ENCODE data around the gene PRH2. TPM values are rescaled to one million over a fixed set of nuclear protein-coding genes. Genes with fewer than 3 reads are reported as not detected.

Gene PRH2
- 1 to 10 TPM in 1 of 4 donors, under 1 TPM in 1, not detected in 2; 0.68 to 7.0 TPM for total RNA-seq

DNA sequence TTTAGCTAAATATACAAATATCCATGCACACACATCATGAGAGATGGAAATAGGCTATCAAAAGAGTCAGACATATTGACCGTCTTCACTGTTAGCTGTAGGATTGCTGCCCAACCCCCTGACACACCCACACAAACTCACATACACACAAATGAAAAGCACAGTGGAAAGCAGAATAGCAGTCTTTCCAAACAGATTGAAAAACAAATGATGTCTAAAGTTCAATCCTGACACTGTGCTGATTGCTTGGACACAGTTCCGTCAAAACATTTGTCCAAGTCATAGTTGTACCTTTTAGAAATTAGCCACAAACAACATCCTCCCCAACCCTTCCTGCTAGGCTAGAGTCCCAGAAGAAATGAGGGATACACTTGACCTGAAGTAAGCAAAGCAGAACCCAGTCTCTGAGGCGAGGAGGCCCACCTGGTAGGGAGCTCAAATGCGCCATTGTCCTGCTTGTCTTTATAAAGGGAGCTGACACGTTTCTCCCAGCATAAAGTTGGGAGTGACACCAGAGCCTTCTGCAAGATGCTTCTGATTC, at the start of gene PRH2:
TSS of gene PRH2 (plus strand) at position 491 of the 541 bp plus-strand sequence. CDS start at position 529, 38 bp downstream.
- no peak for DNase-seq
- no peak within 1 kb of the TSS for H3K27ac ChIP-seq
- WGBS, 2 donors: 84 to 94% methylated on average over 3 to 5 of the region's 5 CpGs
- no peaks in the 10 kb centered on the region for H3K36me3 ChIP-seq
- no peaks in the 10 kb centered on the region for H3K4me1 ChIP-seq
- no peaks in the 10 kb centered on the region for H3K9me3 ChIP-seq
- TF ChIP-seq, protein P1, sequence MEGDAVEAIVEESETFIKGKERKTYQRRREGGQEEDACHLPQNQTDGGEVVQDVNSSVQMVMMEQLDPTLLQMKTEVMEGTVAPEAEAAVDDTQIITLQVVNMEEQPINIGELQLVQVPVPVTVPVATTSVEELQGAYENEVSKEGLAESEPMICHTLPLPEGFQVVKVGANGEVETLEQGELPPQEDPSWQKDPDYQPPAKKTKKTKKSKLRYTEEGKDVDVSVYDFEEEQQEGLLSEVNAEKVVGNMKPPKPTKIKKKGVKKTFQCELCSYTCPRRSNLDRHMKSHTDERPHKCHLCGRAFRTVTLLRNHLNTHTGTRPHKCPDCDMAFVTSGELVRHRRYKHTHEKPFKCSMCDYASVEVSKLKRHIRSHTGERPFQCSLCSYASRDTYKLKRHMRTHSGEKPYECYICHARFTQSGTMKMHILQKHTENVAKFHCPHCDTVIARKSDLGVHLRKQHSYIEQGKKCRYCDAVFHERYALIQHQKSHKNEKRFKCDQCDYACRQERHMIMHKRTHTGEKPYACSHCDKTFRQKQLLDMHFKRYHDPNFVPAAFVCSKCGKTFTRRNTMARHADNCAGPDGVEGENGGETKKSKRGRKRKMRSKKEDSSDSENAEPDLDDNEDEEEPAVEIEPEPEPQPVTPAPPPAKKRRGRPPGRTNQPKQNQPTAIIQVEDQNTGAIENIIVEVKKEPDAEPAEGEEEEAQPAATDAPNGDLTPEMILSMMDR (IDR thresholded peaks at IDR 0.05): no peak
- no peak for TF ChIP-seq POLR2A (IDR thresholded peaks at IDR 0.05)
- H3K4me3 ChIP-seq: no peak within 1 kb of the TSS
- intact Hi-C loops (cut with DNase I): no loop called here
- no peaks in the 10 kb centered on the region for H3K27me3 ChIP-seq

DNA sequence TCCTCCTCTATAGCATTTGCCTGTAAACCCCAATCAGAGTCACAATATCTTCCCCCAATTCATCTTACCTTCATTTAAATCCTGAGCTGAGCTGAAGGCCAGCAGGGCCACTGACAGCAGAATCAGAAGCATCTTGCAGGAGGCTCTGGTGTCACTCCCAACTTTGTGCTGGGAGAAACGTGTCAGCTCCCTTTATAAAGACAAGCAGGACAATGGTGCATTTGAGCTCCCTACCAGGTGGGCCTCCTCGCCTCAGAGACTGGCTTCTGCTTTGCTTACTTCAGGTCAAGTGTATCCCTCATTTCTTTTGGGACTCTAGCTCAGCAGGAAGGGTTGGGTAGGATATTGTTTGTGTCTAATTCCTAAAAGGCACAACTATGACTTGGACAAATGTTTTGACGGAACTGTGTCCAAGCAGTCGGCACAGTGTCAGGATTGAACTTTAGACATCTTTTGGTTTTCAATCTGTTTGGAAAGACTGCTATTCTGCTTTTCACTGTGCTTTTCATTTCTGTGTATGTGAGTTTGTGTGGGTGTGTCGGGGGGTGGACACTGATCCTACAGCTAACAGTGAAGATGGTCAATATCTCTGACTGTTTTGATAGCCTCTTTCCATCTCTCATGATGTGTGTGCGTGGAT, 44.8 kb upstream of the PRH2 start, which contains the start of gene PRH1:
TSS of gene PRH1 (minus strand) at position 170 of the 640 bp plus-strand sequence. CDS start at position 132, 38 bp downstream.
- Histone ChIP-seq H3K4me3 (no peak within 1 kb of the TSS), H3K27ac (no peak within 1 kb of the TSS), H3K27me3 (no peaks in the 10 kb centered on the region), H3K4me1 (no peaks in the 10 kb centered on the region), H3K36me3 (peaks cover 0 to 4% (median 0%) of the 10 kb centered on the region in 3 donors), H3K9me3 (no peaks in the 10 kb centered on the region)
- intact Hi-C loops (cut with DNase I): no loop called here
- WGBS, 2 donors: 92 to 93% methylated on average over 5 to 6 of the region's 6 CpGs
- no peak for TF ChIP-seq POLR2A (IDR thresholded peaks at IDR 0.05)
- TF ChIP-seq, protein P1 (IDR thresholded peaks at IDR 0.05): no peak
- DNase-seq: no peak

DNA sequence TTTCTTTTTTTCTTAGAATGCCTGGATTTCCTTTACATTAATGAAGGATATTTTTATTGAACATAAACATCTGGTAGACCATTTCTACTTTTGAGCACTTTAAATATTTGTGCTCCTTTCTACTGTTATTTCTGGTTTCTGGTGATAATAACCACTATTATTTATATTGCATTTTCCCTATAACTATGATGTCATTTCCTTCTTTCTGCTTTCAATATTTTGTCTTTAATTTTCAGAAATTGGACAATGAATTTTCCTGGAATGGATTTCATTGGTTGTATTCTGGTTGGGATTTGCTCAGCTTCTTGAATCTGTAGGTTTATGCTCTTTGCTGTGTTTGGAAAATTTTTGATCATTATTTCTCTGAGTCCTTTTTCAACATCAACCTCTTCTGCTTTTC, 39.8 kb upstream of the PRH2 start:
- H3K9me3 ChIP-seq: no peaks in the 10 kb centered on the region
- no peaks in the 10 kb centered on the region for H3K27me3 ChIP-seq
- H3K27ac ChIP-seq: no peak overlapping the region
- no peak for TF ChIP-seq POLR2A (IDR thresholded peaks at IDR 0.05)
- TF ChIP-seq, protein P1 (IDR thresholded peaks at IDR 0.05): no peak
- H3K4me3 ChIP-seq: no peak overlapping the region
- intact Hi-C loops (cut with DNase I): no loop called here
- no peak for DNase-seq
- H3K4me1 ChIP-seq: no peaks in the 10 kb centered on the region
- H3K36me3 ChIP-seq: no peaks in the 10 kb centered on the region

DNA sequence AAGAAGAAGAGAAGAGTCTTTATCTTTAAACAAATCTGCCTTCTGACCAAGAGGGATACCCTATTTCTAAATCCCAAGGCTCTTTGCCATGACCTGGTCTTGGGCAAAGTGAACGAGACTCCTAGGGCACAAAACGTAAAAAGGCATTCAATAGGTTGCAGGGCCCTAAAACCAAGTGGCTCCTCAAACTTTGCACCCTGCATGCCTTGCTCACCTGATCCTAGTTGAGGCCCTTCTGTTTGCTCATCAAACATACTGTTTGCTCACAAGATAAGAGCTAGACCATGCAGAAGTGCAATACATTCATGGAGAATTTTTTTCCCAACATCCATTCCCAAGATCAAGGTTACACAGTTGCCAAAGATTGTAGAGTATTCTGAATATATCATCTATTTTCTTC, 37.1 kb upstream of the PRH2 start:
- H3K4me3 ChIP-seq: no peak overlapping the region
- no peaks in the 10 kb centered on the region for H3K36me3 ChIP-seq
- intact Hi-C loops (cut with DNase I): no loop called here
- no peaks in the 10 kb centered on the region for H3K27me3 ChIP-seq
- WGBS, 2 donors: 85 to 100% methylated on average over 2 of the region's 2 CpGs
- TF ChIP-seq, protein P1 (IDR thresholded peaks at IDR 0.05): no peak
- TF ChIP-seq POLR2A (IDR thresholded peaks at IDR 0.05): no peak
- no peaks in the 10 kb centered on the region for H3K9me3 ChIP-seq
- no peak overlapping the region for H3K27ac ChIP-seq
- H3K4me1 ChIP-seq: no peaks in the 10 kb centered on the region
- no peak for DNase-seq

DNA sequence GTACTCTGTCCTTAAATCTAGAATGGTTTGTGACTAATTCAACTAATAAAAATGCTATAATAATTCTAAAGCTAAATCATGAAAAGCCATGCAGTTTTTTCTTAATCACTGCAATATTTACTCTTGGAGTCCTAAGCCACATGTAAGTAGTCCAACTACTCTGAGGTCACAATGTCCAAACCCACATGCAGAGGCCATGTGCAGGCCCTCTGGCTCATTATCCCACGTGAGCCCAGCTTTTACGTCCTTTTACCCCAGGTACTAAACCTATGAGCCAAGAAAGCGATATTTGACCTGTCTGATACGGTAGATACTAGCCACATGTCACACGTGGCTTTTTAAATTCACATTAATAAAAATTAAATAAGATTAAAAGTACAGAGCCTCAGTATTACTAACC, 32.2 kb upstream of the PRH2 start:
- DNase-seq: no peak
- H3K36me3 ChIP-seq: no peaks in the 10 kb centered on the region
- 89 to 94% methylated on average over 5 of the region's 5 CpGs for WGBS, 2 donors
- no peaks in the 10 kb centered on the region for H3K27me3 ChIP-seq
- intact Hi-C loops (cut with DNase I): no loop called here
- peaks cover 0 to 5% (median 0%) of the 10 kb centered on the region in 3 donors for H3K4me1 ChIP-seq
- TF ChIP-seq POLR2A (IDR thresholded peaks at IDR 0.05): no peak
- TF ChIP-seq, protein P1 (IDR thresholded peaks at IDR 0.05): no peak
- H3K9me3 ChIP-seq: no peaks in the 10 kb centered on the region
- H3K4me3 ChIP-seq: no peak overlapping the region
- no peak overlapping the region for H3K27ac ChIP-seq
